HFF-Myc (cell line): ENCODE results near the gene SCGB1A1.

Source experiments
- DNase-seq: peaks from one replicate; pipeline ENCODE4 v3.0.0-alpha.2; 2011; ENCODE audit warnings: low read depth; ENCODE audit errors: extremely low read depth
- H3K4me3 ChIP-seq: replicated peaks from 2 replicates; pipeline ENCODE4 v1.5.1; 2011; ENCODE audit warnings: low read depth, mild to moderate bottlenecking, control low read depth, low read length
- CTCF ChIP-seq: IDR thresholded peaks from 2 replicates; pipeline ENCODE4 v1.5.1; 2012; ENCODE audit warnings: mild to moderate bottlenecking, low read depth, low read length, control low read depth; ENCODE audit errors: missing control alignments

SCGB1A1 gene

GRCh38 chr11:62391642-62392425 is 27.0 kb upstream of the SCGB1A1 start:
- no peak for DNase-seq
- no peak overlapping the region for H3K4me3 ChIP-seq
- TF ChIP-seq CTCF, result peak; percentile 17

- DNase-seq, result no peak
- TF ChIP-seq CTCF, result no peak
- no peak overlapping the region for H3K4me3 ChIP-seq
Observed at GRCh38 chr11:62392506-62392905, 26.3 kb upstream of the SCGB1A1 start.

DNA sequence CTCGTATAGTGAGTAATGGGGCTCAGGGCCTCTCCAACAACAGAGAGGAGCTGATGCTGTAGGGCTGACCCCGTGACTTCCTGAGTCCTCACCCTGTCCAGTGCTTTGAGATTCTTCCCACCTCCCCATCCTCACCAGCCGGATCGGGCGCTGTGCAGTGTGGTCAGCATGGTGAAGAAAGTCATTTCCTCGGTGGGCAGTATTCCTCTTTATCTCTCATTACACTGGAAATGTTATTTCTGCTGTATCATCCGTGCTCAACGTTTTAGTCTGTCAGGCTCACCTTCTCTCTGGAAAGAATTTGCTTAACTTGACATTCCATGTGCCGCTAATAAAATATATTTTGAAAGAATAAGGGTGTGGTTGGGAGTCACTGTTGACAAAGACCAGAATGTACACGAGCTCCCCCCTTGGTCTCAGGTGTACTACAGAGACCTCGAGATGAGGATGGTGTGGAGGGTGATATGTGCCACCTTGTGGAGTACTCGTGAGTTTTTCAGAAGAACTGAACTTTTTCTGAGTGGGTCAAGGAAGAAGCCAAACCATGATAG is 25.7 kb upstream of the SCGB1A1 start:
- no peak for TF ChIP-seq CTCF
- no peak for DNase-seq
- no peak overlapping the region for H3K4me3 ChIP-seq

- TF ChIP-seq CTCF, result no peak
- DNase-seq, result no peak
- no peak overlapping the region for H3K4me3 ChIP-seq
Observed at GRCh38 chr11:62393735-62394134, 25.1 kb upstream of the SCGB1A1 start.

DNA sequence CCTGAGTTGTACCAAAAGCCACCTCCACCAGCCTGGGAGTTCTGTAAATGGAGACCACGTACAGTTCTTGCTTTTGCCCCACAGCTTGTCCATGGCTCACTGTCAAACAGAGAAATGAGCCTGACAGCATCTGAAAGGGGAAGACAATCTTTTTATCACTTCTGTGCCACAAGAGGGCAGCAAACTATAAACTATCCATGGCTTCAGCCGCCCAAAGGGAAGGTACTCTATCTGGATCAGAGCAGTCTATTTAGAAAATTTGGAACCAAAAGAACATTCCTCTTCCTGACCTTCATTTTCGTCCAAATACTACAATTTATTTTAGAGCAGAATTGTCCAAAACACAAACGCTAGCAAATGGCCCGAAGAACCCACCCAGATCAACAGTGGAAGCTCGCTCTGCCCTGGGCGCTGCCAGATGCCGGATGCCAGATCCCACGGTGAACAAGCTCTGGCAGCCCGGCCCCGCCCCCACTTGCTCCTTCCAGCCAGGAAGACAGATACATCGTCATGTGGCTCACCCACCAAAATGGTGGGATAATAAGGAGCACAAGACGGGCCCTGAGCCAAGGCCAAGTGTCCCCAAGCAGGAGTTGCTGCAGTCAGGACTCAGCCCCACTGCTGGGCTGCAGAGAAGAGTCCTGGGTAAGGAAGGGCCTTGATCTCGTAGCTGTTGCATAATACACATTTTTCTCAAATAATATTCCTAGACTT is 23.9 kb upstream of the SCGB1A1 start:
- DNase-seq, result peak; percentile 74
- TF ChIP-seq CTCF, result peak; percentile 60
- H3K4me3 ChIP-seq, result peak overlapping the region; percentile 28

DNA sequence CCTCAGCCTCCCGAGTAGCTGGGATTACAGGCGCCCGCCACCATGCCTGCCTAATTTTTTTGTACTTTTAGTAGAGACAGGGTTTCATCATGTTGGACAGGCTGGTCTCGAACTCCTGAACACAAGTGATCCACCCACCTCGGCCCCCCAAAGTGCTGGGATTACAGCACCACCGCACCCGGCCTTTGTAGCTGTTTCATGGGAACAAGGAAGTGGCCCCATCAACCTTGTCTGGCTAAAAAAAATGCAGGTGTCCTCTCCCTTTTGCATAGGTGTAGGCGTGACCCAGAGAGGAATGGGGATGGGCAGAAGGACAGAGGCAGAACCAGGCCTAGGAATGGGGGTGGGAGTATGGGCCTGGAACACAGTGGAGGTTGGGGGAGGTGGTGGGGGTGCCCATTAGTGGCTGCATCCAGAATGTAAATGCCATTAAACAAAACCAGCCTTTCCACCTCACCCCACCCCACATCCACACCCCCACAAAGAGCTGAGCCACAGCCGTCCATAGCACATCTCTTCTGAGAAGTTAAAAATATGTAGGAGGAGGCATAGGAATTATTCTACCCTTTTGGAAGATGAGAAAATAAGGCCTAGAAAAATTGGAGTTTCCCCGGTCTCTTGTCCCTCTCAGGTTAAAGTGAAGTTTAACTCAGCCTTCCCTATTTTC is 22.8 kb upstream of the SCGB1A1 start:
- TF ChIP-seq CTCF, result no peak
- no peak overlapping the region for H3K4me3 ChIP-seq
- DNase-seq, result no peak
